PC-9 (cell line): Measurements from ENCODE around the gene DRAP1.

ENCODE experiments used
- CTCF ChIP-seq: fragments of 200-600 bp; sonication (generic); conservative IDR thresholded peaks from 2 replicates; pipeline ENCODE4 v1.6.1; 2017; ENCODE audit warnings: mixed run types, antibody characterized with exemption, mild to moderate bottlenecking, moderate library complexity
- EZH2 ChIP-seq: fragments of 200-600 bp; sonication (generic); IDR thresholded peaks from 2 replicates; pipeline ENCODE4 v1.8.0; 2017; ENCODE audit warnings: antibody characterized with exemption, low read depth

- TF ChIP-seq CTCF, result no peak
- no peak for TF ChIP-seq EZH2
Measured at GRCh38 chr11:65952052-65952521, 32.9 kb downstream of the DRAP1 start.
